Measurements from ENCODE around the gene RNF112.

- TF ChIP-seq POLR2A (IDR thresholded peaks at IDR 0.05) (no peak), CTCF (IDR thresholded peaks at IDR 0.05) (no peak)
These were observed 941 bp upstream of the RNF112 start for GRCh38 chr17:19410091-19410490.
